PFSK-1 (cell line): ENCODE measurements around the gene IGFBP6.

Experiments used
- FOXP2 ChIP-seq: optimal IDR thresholded peaks from 2 replicates; pipeline ENCODE3; 2011; ENCODE audit warnings: borderline replicate concordance, control low read depth, inconsistent platforms; ENCODE audit not compliant: insufficient read depth; ENCODE audit errors: extremely low read length, extremely low read depth
- POLR2AphosphoS5 ChIP-seq: IDR thresholded peaks from 2 replicates; pipeline ENCODE4 v1.6.1; 2012; ENCODE audit warnings: low read depth, mild to moderate bottlenecking, control low read depth, low read length, moderate library complexity
- REST ChIP-seq, 2 experiments: IDR thresholded peaks; 2 replicates each; pipeline versions ENCODE4 v1.6.1 to v1.8.0; 2011 to 2012; ENCODE audit warnings: low read depth in 2 of 2, low read length in 2 of 2, control low read depth in 1 of 2, inconsistent platforms in 1 of 2, mild to moderate bottlenecking in 1 of 2, moderate library complexity in 1 of 2; ENCODE audit not compliant: insufficient read depth in 1 of 2
- TAF1 ChIP-seq: IDR thresholded peaks from 2 replicates; pipeline ENCODE4 v1.6.1; 2012; ENCODE audit warnings: low read length, control low read depth, borderline replicate concordance; ENCODE audit not compliant: insufficient read depth

DNA sequence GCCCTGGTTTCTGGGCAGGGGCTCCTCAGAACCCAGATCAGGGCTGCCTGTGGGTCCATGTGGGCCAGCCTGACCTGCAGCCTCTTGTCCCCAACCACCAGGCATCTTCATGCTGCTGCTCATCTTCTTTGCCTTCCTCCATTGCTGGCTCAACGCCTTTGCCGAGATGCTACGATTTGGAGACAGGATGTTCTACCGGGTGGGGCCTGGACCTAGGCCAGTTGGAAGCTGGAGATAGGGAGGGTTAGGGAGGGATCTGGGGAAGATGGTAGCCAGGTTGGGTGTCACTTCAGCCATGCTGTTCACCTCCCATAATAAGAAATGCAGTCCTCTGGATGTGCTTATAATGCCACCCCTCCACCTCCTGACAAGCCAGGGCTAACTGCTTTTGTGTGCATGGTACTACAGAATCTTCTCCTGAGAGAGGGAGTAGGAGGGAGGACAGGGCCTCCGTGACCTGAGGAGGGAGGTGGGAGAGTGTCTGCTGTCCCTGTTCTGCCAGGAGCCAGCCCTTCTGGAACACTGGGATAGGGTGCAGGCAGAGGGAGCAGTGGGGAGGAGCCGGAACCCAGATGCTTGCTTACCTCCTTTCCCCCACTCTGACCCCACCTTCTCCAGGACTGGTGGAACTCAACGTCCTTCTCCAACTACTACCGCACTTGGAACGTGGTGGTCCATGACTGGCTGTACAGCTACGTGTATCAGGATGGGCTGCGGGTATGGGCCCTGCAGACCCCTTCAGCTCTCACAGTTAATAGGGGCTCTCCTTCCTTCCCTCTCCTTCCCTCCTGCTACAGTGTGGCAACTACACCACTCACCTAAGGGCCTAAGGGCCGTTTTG, 23.4 kb downstream of the IGFBP6 start:
- TF ChIP-seq POLR2AphosphoS5 = no peak
- TF ChIP-seq TAF1 = no peak
- TF ChIP-seq REST (IDR thresholded peaks at IDR 0.05; ENCODE audit: insufficient read depth in 1 of 2, low read depth in 2 of 2, low read length in 2 of 2) = no peak
- no peak for TF ChIP-seq FOXP2
